Skeletal muscle cell (primary cell): ENCODE measurements around the gene LRTM2.

ENCODE experiments used
- DNase-seq: peaks from one replicate; pipeline ENCODE4 v3.0.0-alpha.2; 2010; ENCODE audit warnings: low read depth
- H3K4me3 ChIP-seq: 2 replicates; pipeline ENCODE4 v1.5.1; 2011; ENCODE audit warnings: low read depth, mild to moderate bottlenecking, control low read depth, low read length, moderate library complexity

The LRTM2 gene

GRCh38 chr12:1797011-1797901 is 23.1 kb upstream of the LRTM2 start:
- H3K4me3 ChIP-seq = peak overlapping the region; percentile 47
- no peak for DNase-seq

GRCh38 chr12:1797991-1798640 is 22.2 kb upstream of the LRTM2 start:
- no peak overlapping the region for H3K4me3 ChIP-seq

DNA sequence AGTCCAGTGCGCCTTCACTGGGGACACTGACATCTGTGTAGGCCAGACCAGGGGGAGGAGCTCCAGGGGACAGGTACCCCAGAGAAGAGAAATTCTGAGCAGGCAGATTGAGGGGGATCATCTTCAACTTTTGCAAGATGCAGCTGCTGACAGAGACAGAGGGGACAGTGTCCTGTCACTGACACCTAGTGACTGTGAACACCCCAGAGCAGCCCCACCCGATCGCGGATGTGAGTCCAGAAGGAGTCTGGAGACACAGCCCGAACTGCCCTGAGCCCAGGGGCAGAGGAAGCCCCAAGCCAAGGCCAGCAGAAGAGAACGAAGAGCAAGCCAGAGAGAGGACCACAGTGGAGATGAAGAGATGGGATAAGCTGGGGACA is 21.7 kb upstream of the LRTM2 start:
- no peak for DNase-seq
- H3K4me3 ChIP-seq = no peak overlapping the region

More at GRCh38 chr12:1797991-1798640, 22.2 kb upstream of the LRTM2 start:
- no peak for DNase-seq

- no peak overlapping the region for H3K4me3 ChIP-seq
Measured at GRCh38 chr12:1799051-1799881, 21.1 kb upstream of the LRTM2 start.

DNA sequence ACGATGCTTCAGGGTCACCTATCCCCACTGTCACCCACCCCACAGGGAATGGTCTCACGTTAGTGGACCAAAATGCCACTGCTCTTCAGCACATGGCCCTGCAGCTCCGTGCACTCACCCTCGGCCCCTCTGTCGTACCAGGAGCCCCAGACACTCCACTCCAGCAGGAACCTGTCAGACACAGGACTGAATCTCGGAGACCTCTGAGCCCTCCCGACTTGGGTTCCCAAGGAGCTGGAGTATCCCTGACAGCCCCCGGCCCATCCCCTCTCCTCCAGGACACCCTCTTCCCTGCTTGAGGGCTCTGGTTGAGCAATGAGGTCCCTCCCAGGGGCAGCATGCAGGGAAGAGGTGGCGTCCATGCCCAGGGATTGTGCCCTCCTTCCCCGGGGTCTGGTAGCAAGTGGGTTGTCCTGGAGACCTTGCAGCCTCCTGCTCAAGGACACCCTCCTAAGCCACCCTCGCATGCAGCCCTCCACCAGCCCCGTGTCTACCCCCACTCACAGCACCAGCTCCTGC is 20.4 kb upstream of the LRTM2 start:
- no peak for DNase-seq
- no peak overlapping the region for H3K4me3 ChIP-seq

More at GRCh38 chr12:1799051-1799881, 21.1 kb upstream of the LRTM2 start:
- DNase-seq = no peak

DNA sequence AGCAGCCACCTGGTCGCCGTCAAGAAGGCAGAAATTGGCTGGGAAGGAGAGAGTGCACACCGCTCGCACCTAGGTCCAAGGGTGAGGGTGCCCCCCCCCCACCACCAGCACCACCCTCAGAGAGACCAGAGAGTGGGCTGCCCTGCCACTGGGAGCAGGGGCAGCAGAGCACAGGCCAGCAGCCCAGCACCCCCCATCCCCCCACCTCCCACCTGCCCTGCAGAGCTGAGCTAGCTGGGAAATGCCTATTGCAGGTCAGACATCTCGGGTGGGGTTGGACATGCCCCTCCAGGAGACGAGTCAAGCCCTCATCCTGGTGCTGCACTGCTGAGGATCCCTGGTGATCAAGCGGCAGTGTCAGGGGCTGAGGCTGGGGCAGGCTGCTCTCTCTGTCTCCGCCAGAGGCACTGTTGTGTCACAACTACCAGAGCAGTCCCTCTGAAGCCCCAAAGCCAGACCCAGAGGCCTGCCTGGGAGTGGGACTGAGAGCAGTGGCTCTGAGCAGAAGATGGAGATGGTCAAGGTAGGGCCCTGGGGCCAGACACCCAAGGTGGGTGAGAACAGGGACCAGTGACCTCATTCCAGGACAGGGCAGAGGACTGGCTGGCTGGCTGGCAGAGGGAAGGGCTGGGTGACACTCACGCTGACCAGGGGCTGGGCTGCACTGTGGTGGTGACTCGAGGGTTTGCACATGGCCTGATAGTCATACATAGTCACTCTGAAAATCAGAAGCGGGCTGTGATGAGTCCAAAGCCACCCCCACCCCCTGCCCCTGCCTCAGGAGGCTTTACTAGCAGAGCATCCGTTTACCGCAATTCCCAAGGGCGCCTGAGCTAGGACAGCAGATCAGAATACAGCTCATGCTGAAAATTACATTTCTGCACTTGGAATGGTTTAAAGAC is 19.7 kb upstream of the LRTM2 start:
- DNase-seq = no peak
- H3K4me3 ChIP-seq = no peak overlapping the region

DNA sequence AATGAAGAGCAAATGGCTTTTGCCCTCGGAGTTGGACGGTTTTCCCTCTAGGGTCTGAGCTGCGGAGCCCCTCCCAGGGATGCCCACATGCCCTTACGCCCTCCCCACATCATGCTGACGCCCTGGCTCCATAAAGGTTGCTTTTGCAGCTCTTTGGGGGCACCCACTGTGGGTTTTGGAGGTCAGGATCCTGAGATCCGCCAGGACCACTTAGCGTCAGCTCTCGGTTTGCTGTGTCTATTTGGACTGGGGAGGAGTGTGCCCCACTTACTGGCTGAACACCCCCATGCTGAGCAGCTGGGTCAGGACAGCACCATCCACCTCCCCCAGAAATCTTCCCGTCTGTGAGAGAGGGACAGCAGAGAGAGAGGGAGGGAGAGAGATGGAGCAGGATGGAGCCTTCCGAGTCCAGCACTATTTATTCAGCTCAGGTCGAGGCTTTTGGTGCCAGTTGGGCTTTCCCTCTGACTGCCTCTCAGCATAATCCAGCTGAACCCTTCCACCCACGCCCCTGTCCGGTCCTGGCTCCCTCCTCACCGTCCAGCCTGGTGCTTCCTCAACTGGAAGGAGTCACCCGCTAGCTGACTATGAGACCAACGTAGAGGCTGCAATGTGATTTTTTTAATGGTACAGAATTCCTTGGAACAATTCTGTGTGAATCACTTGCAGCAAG is 18.9 kb upstream of the LRTM2 start:
- no peak overlapping the region for H3K4me3 ChIP-seq
- no peak for DNase-seq

GRCh38 chr12:1803736-1804135 is 16.6 kb upstream of the LRTM2 start:
- no peak for DNase-seq
- no peak overlapping the region for H3K4me3 ChIP-seq

DNA sequence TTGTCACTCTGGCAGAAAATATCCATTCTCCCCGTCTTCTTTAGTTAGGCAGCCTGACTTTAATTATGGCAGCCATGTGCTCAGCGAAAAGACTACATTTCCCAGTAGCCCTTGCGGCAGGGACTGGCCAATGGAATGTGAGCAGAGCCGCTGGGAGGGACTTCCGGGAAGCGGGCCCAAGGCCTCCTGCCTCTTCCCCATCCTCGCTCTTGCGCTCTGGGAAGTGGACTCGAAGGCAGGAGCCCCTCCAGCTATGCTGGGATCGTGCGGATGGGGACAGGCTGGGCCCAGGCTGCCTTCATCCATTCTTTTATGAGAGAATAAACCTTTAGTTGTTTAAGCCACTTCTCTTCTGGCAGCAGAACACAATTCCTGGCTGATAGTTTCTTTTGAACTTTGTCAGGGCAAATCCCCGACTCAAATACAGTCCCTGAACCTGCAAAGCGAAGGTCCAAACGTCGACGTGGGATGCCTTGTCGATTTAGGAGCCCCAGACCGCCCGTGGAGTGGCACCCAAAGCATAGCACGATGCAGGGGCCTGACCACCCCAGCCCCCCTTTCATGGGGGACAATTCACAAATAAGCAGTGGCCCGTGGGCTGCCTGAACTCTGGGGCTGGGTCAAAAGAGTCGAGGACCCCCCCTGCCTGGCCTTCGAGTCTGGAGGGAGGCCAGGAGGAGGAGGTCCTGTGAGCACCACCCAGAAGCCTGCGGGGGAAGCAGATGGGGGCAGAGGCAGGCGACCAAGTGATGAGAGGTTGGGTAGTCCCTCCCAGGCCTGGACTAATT is 15.6 kb upstream of the LRTM2 start:
- DNase-seq = peak; percentile 64
- no peak overlapping the region for H3K4me3 ChIP-seq

DNA sequence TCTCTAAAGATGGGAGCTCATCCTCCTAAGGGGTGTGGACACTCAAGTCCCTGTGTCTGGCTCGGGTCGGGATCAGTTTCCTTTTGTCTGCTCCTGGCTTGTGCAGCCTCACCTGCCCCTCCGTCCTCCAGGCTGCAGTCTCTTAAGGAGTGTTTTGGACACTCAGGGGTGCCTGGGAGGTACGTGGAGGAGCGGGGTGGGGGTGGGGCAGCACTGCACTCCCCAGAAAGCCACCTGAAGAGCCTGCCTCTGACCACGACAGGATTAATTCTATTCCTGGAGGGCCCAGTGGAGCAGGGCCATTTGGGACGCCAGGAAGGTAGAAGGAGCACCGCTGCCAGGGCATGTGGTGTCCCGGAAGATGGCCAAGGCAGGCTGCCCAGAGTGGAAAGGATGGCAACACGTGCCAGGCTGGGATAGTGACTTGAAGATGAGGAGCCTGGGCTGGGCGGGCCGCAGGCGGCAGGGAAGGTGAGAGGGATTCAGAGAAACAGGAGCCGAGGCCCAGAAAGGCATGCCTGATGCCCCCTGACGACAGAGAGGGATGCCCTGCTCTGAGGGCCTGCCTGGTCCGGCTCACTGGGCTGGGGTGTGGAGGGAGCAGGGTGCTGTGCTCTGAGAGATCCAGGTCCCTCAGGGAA is 14.8 kb upstream of the LRTM2 start:
- H3K4me3 ChIP-seq = no peak overlapping the region

DNA sequence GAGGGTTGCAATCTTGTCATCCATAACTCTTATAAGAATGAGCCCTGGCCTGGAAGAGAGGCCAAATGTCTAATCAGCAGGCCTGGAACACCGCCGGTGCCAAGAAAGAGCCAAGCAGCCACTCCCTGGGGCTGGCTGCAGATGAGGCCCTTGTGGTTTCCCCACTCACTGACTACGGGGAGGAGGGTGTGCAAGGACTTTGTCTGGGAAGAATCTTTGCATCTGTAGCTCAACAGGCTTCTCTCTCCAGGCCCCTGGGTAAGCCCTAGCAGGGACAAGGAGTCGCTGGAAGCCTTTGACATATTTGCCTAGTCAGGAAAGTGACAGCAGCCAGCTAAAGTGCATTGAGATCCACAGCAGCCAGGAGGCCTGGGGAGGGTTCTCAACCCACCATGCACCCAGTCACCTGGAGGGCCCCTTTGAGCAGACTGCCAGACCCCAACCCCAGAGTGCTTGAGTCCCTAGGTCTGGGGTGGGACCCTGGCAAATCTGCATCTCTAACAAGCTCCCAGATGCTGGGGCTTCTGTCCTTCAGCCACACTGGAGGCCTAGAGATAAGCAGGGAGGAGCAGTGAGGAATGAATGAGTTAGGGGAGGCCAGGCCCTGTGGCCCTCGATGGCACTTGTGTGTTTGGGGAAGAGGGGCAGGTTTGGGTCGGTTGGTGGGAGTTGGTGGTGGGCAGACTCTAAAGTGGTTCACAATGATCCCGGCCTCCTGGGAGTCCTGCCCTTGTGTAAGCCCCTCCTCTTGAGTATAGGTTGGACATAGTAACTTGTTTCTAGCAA is 13.9 kb upstream of the LRTM2 start:
- no peak for DNase-seq
- no peak overlapping the region for H3K4me3 ChIP-seq

More for the DNA sequence above, 14.8 kb upstream of the LRTM2 start:
- no peak for DNase-seq

DNA sequence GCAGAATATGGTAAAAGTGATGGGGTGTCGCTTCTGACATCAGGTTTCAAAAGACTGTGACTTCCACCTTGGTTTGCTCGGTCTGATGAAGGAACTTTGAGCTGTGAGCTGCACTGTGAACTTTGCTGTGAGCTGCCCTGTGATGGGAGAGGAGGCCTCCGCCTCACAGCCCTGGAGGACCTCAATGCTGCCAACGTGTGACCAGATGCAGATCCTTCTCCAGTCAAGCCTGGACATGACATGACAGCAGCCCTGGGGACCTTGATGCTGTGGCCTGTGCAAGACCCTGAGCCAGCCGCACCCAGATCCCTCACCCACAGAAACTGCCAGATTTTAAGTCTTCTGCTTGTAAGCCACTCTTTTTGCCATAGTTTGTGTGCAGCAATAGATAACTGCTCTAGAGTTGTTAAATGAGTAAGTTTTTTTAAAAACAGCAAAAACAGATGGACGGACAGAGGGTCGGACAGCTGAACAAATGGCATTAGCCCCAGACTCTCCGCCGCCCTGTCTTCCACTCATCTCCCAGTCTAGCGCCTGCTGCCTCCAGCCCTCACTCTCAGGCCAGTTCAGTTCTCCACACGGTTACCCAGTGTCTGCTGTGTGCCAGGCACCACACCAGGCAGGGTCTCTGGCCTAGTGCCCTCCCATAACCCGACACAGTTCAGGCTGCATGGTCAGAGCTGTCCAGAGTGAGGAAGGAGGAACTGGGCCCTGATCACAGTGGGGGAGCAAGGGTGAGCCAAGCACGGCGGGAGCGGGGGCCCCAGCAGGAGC is 13.1 kb upstream of the LRTM2 start:
- no peak for DNase-seq

GRCh38 chr12:1808036-1808797 is 12.1 kb upstream of the LRTM2 start:
- DNase-seq = no peak
- no peak overlapping the region for H3K4me3 ChIP-seq

More for the DNA sequence above, 13.1 kb upstream of the LRTM2 start:
- no peak overlapping the region for H3K4me3 ChIP-seq

GRCh38 chr12:1808798-1809480 is 11.4 kb upstream of the LRTM2 start:
- no peak for DNase-seq

More at GRCh38 chr12:1808798-1809480, 11.4 kb upstream of the LRTM2 start:
- H3K4me3 ChIP-seq = no peak overlapping the region
